Left colon (tissue), 2 donors: ENCODE data around the gene AACS. TPM values are rescaled to one million over a fixed set of nuclear protein-coding genes. Genes with fewer than 3 reads are reported as not detected.
"Not testable (repeated sequence)": the region's sequence is repeated elsewhere in the genome, so short reads cannot be mapped to it uniquely, and the experiment has no call there.

Experiments
- ATAC-seq: fragments of 200-7000 bp; cut with Tn5 transposase; one replicate; pipeline ENCODE4 v1.9.1; 2020; ENCODE audit warnings: mild to moderate bottlenecking, moderate library complexity
- DNase-seq, 2 donors: peaks; one replicate each; pipeline ENCODE4 v3.0.0-alpha.2; 2020
- intact Hi-C, 2 donors: fragments of 100-400 bp; cut with DNase I in 1 of 2; cut with micrococcal nuclease in 1 of 2; formaldehyde crosslinking; loops; one replicate each; pipeline versions ENCODE4 v1.11.2 to v1.14.0; 2022; cut with DNase I, micrococcal nuclease
- long read RNA-seq: library from polyadenylated mRNA; unstranded; transcript quantifications from one replicate; pipeline ENCODE4 v2.0.0, GENCODE V29; 2021
- total RNA-seq, 2 donors: library from RNA; stranded (reverse); fragmentation: NEBNext Ultra II Directional; extraction: Animal tissue kit (Norgen Biotek cat#: 25700); gene quantifications; one replicate each; pipeline ENCODE4 v1.2.1, GENCODE V29; 2021
- donor health status: DM: no; HTN: no; CAD: no.
- donor health status: DM: yes; HTN: yes; CAD: no.

The AACS gene, protein sequence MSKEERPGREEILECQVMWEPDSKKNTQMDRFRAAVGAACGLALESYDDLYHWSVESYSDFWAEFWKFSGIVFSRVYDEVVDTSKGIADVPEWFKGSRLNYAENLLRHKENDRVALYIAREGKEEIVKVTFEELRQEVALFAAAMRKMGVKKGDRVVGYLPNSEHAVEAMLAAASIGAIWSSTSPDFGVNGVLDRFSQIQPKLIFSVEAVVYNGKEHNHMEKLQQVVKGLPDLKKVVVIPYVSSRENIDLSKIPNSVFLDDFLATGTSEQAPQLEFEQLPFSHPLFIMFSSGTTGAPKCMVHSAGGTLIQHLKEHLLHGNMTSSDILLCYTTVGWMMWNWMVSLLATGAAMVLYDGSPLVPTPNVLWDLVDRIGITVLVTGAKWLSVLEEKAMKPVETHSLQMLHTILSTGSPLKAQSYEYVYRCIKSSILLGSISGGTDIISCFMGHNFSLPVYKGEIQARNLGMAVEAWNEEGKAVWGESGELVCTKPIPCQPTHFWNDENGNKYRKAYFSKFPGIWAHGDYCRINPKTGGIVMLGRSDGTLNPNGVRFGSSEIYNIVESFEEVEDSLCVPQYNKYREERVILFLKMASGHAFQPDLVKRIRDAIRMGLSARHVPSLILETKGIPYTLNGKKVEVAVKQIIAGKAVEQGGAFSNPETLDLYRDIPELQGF
- 10 to 100 TPM; 43.8 to 69.0 TPM for total RNA-seq
- long read RNA-seq, transcript AACS-201 (18 exons, 3,316 nt) = major isoform, 29 of 57 reads
- long read RNA-seq, partial matches to known transcripts = 19 of 57 reads
- long read RNA-seq, other reads (novel, unspliced or antisense) = 9 of 57 reads

- ATAC-seq (peak; percentile 97), DNase-seq (peak; percentile 71 to 87)
- intact Hi-C loops = no loop called here
Measured at GRCh38 chr12:125065021-125065918, at the start of gene AACS. Gene AACS, plus strand, starts transcription at chr12:125065435. Its CDS starts 150 bp downstream, at chr12:125065585.

DNA sequence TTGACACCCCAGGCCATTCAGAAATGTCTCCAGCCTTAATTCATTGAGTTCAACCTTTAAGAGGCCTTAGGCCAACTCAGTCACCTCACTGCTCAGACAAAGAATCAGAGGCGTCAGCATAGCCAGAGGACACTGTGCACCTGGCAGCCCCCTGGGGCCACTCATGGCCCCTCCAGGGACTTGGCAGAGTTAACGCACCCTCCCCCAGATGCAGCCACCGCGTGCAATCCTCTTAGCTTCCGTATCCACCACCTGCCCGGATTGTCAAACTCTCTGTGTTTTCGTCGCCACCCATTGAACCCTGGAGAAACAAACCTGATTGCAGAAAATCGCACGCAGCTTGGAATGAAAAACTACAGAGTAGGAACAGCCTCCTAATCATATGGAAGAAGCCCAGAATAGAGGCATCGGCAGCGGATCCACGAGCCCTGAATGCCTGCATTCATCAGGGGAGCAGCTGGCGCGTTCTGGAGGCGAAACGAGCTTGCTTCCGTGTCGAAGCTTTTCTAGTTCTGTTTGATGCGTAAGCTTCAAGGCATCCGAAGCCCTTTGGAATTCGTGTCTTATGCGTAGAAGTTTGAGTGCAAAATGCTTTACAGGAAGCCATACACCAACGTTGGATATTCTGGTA lies 49.4 kb upstream of the AACS start:
- ATAC-seq = no peak
- intact Hi-C loops = no loop called here
- no peak for DNase-seq

- ATAC-seq = no peak
- intact Hi-C loops = no loop called here
- DNase-seq = no peak
Measured at GRCh38 chr12:125017801-125018200, 47.4 kb upstream of the AACS start.

- intact Hi-C loops = no loop called here
- DNase-seq (no peak), ATAC-seq (no peak)
Measured at GRCh38 chr12:125018356-125018755, 46.9 kb upstream of the AACS start.

DNA sequence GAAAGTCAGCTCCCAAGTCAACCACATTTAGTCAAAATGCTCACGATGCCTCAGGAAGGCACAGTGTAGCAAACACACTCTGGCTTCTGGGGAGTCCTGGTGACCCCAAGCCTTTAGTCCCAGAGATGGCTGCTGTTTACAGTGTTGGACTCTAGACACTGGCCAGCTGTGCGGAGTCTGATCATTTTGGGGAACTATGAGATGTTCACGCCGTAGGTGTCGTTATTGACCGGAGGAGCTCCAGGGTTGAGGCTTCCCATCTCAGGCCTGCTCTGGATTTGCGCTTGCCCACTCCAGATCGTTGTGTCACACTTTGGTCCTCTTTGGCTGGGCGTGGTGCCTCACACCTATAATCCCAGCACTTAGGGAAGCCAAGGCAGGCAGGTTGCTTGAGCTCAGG lies 44.1 kb upstream of the AACS start:
- intact Hi-C loops = no loop called here
- DNase-seq (no peak), ATAC-seq (no peak)

- intact Hi-C loops = no loop called here
- no peak for ATAC-seq
- no peak for DNase-seq
Measured at GRCh38 chr12:125021771-125022170, 43.5 kb upstream of the AACS start.

DNA sequence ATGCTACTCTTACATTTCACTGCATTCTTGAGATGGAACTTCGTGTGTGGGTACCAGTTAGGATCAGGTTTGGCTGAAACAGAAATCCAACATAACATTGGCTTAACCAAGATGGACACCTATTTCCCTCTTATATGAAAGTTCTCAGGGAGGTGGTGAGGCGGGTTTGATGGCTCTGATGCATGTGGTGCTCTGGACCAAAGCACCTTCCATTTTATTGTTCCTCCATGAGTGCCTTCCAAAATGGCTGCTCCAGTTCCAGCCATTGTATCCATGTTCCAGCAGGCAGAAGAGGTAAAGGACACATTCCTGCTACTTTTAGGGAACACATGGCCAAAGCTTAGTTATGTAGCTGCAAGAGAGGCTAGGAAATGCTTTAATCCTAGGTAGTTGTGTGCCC lies 42.2 kb upstream of the AACS start:
- intact Hi-C loops = no loop called here
- no peak for DNase-seq
- ATAC-seq = no peak

DNA sequence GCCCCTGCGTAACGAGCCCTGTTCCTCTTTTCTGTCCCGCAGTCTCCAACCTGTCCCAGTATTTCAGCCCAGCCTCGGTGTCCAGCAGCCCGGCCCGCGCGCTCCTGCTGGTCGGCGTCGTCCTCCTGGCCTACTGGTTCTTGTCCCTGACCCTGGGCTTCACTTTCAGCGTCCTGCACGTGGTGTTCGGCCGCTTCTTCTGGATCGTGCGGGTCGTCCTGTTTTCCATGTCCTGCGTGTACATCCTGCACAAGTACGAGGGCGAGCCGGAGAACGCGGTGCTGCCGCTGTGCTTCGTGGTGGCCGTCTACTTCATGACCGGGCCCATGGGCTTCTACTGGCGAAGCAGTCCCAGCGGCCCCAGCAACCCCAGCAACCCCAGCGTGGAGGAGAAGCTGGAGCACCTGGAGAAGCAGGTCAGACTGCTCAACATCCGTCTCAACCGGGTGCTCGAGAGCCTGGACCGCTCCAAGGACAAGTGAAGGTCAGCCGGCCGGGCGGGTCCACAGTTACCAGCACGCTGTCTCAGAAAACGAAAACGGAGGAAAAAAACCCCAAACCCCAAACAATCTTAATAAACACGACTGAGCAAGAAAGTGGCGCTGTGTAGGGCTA lies 40.2 kb upstream of the AACS start:
- ATAC-seq (no peak), DNase-seq (no peak)
- intact Hi-C loops = no loop called here

DNA sequence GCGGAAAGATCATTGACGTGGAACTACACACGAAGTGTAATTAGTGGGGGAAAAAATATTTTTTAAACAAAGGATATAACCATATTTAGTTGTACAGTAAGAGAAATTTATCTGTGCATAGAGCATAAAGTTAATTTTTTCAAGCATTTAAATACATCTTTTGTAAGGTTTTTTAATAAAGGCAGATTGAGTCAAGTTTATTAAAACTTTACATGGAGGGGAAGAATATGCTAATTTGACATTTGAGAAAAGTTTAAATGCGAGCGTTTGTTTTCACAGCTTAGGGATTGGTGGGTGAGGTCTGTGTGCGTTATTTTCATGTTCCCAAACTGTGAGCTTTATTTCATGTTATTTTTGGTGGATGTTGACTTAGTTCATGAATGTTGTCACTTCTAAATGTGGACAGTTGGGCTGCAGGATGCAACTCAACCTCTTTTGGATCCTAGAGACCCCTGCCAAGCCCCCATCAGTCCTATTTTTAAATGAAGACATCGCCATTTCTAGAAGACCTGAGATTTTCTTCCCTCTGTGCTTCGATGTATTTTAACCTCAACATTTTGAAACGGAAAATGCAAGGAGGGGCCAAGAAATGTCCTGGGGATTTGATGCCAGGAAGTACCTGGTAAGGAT lies 39.5 kb upstream of the AACS start:
- ATAC-seq (no peak), DNase-seq (no peak)
- intact Hi-C loops = no loop called here

DNA sequence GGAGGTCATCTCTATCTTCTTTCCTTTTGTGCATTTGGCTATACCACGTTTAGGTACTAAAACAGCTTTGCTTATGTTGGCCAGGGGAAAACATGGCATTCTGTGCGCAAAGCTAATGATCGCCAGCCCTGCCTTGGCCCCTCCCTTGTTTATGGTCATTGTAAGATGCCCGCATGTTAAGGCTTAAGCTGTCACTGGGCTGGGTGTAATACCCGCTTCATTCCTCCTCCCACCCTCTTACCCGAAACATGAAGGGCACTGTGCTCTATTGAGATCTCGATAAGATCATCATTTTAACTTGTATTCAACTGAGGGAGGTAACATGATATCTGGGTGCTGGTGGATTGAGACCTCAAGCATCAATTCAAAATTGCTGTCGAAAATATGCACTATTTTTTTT lies 37.1 kb upstream of the AACS start:
- no peak for ATAC-seq
- intact Hi-C loops = no loop called here
- DNase-seq = no peak

DNA sequence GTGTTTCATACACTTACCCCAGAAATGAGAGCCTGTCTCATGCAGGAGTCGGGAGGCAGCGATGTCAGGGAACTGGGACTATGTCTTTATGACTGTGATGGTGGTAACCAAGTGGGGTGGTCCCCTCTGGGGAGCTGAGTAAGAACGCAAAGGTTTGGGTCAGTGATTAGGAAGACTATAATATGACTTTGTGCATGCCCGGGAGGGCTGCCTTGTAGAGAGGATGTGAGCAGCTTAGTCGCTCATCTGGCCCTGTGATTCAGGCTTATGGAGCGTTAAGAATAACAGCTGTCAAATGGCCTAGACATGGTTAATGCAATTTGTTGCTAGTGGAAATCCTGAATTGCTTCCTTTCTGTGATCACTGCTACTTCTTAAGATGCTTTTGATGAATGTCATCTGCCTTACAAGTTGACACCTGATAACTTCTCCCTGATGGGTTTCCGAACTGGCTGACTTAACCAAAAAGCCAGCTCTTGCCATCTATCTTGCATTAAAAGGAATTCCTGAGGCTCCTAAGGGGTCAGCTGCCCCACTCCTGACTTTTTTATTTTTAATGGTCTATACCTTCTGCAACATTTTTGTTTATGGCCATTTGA lies 35.4 kb upstream of the AACS start:
- intact Hi-C loops = no loop called here
- ATAC-seq (no peak), DNase-seq (no peak)

DNA sequence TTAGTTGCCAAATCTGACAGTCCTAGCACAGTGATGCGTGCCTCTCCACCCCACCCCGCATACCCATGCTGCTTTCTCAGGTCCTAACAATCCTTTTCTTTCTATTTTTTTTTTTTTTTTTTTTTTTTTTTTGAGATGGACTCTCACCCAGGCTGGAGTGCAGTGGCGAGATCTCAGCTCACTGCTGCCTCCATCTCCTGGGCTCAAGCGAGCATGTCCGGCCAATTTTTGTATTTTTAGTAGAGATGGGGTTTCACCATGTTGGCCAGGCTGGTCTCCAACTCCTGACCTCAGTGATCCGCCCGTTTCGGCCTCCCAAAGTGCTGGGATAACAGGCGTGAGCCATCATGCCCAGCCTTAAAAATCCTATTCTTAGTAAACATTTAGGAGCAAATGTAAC lies 33.8 kb upstream of the AACS start:
- ATAC-seq, intact Hi-C loops, DNase-seq: not testable (repeated sequence)

DNA sequence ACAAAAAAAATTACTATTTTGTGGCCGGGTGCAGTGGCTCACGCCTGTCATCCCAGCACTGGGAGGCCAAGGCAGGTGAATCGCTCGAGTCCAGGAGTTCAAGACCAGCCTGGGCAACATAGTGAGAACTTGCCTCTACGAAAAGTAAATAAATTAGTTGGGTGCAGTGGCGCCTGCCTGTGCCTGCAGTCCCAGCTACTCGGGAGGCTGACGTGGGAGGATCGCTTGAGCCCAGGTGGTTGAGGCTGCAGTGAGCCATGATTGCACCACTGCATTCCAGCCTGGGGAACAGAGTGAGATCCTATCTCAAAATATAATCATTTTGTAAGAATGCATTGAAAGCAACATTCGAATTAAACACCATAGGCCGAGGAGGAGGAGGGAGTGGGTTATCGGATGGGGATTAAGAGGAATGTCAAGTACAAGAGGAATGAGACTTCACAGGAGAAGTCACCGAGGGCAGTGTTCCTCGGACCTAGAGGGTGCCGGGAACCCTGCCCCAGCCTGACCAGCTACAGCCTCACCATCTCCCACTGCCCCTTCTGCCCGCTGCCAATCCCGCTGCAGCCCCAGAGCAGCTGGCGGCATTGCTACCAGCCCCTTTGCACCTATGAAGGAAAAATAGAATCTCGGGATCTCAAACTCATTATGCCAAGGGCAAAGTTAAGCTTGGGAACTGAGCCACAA lies 32.6 kb upstream of the AACS start:
- no peak for DNase-seq
- no peak for ATAC-seq
- intact Hi-C loops = no loop called here

DNA sequence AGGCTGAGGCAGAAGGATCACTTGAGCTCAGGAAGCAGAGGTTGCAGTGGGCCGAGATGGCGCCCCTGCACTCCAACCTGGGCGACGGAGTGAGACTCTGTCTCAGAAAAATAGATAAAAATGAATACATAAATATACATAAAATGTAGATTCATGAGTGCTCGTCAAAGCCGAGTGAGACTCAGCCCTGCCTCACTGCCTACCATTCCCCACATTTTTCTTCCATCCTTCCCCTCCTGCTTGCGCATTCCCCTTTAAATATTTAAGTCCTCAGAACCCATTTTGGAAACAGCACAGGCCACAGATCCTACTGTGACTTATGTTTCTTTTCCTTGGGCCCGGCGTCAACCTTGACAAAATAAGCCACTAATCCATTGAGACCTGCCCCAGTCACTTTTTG lies 31.9 kb upstream of the AACS start:
- DNase-seq (no peak), ATAC-seq (no peak)
- intact Hi-C loops = no loop called here

DNA sequence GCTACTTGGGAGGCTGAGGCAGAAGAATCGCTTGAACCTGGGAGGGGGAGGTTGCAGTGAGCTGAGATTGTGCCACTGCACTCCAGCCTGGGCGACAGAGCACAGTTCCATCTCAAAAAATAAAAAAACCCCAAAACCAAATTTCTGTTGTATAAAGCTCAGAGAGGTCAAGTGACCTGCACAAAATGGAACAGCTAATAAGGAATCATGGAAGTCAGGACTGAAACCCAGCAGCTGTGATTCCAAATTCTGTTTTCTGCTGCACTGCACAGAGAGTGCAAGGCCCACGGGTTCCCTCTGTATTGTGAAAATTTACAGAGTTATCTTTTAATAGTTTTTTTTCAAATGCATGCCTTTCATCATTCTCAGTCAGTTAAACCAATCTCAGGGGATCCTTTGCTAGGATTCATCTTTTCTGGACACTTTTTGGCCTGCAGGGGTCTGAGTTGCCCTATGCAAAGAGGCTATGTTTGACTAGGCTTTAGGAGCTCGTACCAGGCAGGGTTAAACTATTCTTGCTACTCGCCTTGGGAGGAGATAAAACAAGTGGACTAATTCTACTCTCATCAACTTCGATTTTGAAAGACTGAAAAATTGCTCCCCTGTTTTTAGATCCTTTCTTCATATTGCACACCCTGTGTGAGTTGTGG lies 26.1 kb upstream of the AACS start:
- DNase-seq (no peak), ATAC-seq (no peak)
- intact Hi-C loops = no loop called here

GRCh38 chr12:125049093-125049458 lies 16.2 kb upstream of the AACS start:
- DNase-seq (no peak), ATAC-seq (no peak)
- intact Hi-C loops = no loop called here

DNA sequence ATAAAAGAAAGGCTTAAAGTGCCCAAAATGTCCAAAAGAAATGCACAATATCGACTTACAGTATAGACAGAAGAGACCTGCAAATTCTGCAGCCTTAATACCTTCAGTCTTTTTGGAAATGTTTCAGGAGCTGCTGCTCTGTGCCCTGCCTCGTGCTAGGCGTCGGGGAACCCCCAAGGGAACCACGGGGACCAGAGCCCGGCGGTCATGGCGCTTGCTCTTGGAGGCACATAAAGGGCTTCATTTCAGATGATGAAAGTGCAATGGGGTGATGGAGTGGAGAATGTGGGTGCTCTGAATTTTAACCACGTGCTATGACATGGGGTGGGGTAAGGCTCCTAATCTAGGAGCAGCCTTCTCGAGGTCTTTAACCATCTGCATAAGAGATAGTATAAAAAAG lies 14.8 kb upstream of the AACS start:
- intact Hi-C loops = no loop called here
- peak in 1 of 2 donors; percentile 14 for DNase-seq
- no peak for ATAC-seq
